HepG2 (cell line): ENCODE data around the gene ORMDL3. TPM values are rescaled to one million over a fixed set of nuclear protein-coding genes. Genes with fewer than 3 reads are reported as not detected.

ENCODE experiments used
- ATAC-seq: fragments of 200-7000 bp; cut with Tn5 transposase; 3 replicates; pipeline ENCODE4 v1.9.1; 2020; ENCODE audit warnings: mild to moderate bottlenecking, moderate library complexity
- BruUV-seq: library from RNA; stranded (reverse); fragments of 400-500 nt; replicated peaks from 2 replicates; lab custom pipeline; 2021; lab: Mats Ljungman, UMichigan
- CTCF ChIA-PET: fragments of 300-600 bp; formaldehyde crosslinking; extraction: SDS; loops from one replicate; lab custom pipeline; 2021; ENCODE audit warnings: low total read pairs, inconsistent platforms, low intra/inter-chr PET ratio; lab: Yijun Ruan, JAX
- POLR2A ChIA-PET: fragments of 350-600 bp; sonication (Branson Sonifier 250); formaldehyde crosslinking; loops from one replicate; lab custom pipeline; 2020; ENCODE audit warnings: antibody characterized with exemption, inconsistent platforms; lab: Yijun Ruan, JAX
- DNase-seq: peaks from one replicate; pipeline ENCODE4 v3.0.0-alpha.2; 2015; ENCODE audit warnings: low spot score
- FAIRE-seq: peaks from 3 replicates; lab custom pipeline; 2011; peaks lifted over from hg19 to GRCh38; lab: Jason Lieb, UNC
- H2AFZ ChIP-seq: one replicate; pipeline ENCODE4 v1.6.1; 2011; ENCODE audit warnings: low read length, inconsistent platforms
- H3K27ac ChIP-seq: fragments of 300-600 bp; 3 replicates; pipeline ENCODE4 v1.8.0; 2011; ENCODE audit warnings: mixed run types, mild to moderate bottlenecking, mixed read lengths, low read length, inconsistent platforms; ENCODE audit not compliant: insufficient read depth; ENCODE audit errors: extremely low read length
- H3K27me3 ChIP-seq, 2 experiments: fragments of 200-600 bp in 1 of 2; 2 replicates in 1 of 2; 3 replicates in 1 of 2; pipeline versions ENCODE4 v1.6.0 to v1.8.0; 2011; ENCODE audit warnings: low read length in 2 of 2, mild to moderate bottlenecking in 2 of 2, moderate library complexity in 2 of 2, inconsistent platforms in 1 of 2; ENCODE audit not compliant: insufficient read depth in 2 of 2, control insufficient read depth in 1 of 2
- H3K36me3 ChIP-seq, 2 experiments: fragments of 200-600 bp in 1 of 2; replicated peaks in 1 of 2; 2 replicates in 1 of 2; 3 replicates in 1 of 2; pipeline versions ENCODE4 v1.5.1 to v1.8.0; 2011; ENCODE audit warnings: low read length in 2 of 2, inconsistent platforms in 1 of 2; ENCODE audit not compliant: insufficient read depth in 2 of 2, control insufficient read depth in 1 of 2
- H3K4me1 ChIP-seq: 2 replicates; pipeline ENCODE4 v1.5.1; 2012; ENCODE audit warnings: low read length, inconsistent platforms; ENCODE audit not compliant: insufficient read depth
- H3K4me2 ChIP-seq: 2 replicates; pipeline ENCODE4 v1.6.0; 2011; ENCODE audit warnings: low read depth, low read length, inconsistent platforms
- H3K4me3 ChIP-seq, 3 experiments: fragments of 200-600 bp in 1 of 3; sonication (generic), shearing (Covaris generic) in 1 of 3; replicated peaks in 1 of 3; 2 replicates each; pipeline ENCODE4 v1.5.1; 2011 to 2016; ENCODE audit warnings: low read length in 3 of 3, inconsistent platforms in 2 of 3, low read depth in 2 of 3, mild to moderate bottlenecking in 2 of 3, control low read depth in 1 of 3, mixed read lengths in 1 of 3; ENCODE audit not compliant: insufficient read depth in 1 of 3
- H3K79me2 ChIP-seq: one replicate; pipeline ENCODE4 v1.6.1; 2011; ENCODE audit warnings: low read length, inconsistent platforms; ENCODE audit not compliant: insufficient read depth
- H3K9ac ChIP-seq: 2 replicates; pipeline ENCODE4 v1.6.0; 2011; ENCODE audit warnings: mild to moderate bottlenecking, low read depth, low read length, inconsistent platforms; ENCODE audit not compliant: insufficient read depth
- H3K9me3 ChIP-seq: 2 replicates; pipeline ENCODE4 v1.5.1; 2012; ENCODE audit warnings: mild to moderate bottlenecking, low read length
- H4K20me1 ChIP-seq: 2 replicates; pipeline ENCODE4 v1.6.0; 2011; ENCODE audit warnings: inconsistent platforms, mild to moderate bottlenecking, low read length, moderate library complexity; ENCODE audit not compliant: insufficient read depth
- CAMTA2 ChIP-seq: sonication (generic); formaldehyde crosslinking; IDR thresholded peaks from 2 replicates; pipeline ENCODE4 v1.4.0; 2020; ENCODE audit warnings: mild to moderate bottlenecking, missing genetic modification reagents, borderline replicate concordance
- ETV5 ChIP-seq: IDR thresholded peaks from 2 replicates; pipeline ENCODE4 v1.6.1; 2018; ENCODE audit warnings: missing biosample characterization, missing genetic modification reagents, inconsistent platforms, borderline replicate concordance
- ETV6 ChIP-seq: sonication (generic); formaldehyde crosslinking; conservative IDR thresholded peaks from 2 replicates; pipeline ENCODE4 v1.4.0; 2020; ENCODE audit warnings: missing genetic modification reagents
- GABPB1 ChIP-seq: IDR thresholded peaks from 2 replicates; pipeline ENCODE4 v1.6.1; 2016; ENCODE audit warnings: mild to moderate bottlenecking, missing genetic modification reagents, moderate library complexity, missing compliant biosample characterization
- GLI4 ChIP-seq: sonication (generic); formaldehyde crosslinking; IDR thresholded peaks from 2 replicates; pipeline ENCODE4 v1.5.1; 2020; ENCODE audit warnings: missing genetic modification reagents, mild to moderate bottlenecking, moderate library complexity, borderline replicate concordance
- POGZ ChIP-seq: sonication (generic); formaldehyde crosslinking; IDR thresholded peaks from 2 replicates; pipeline ENCODE4 v1.4.0; 2020; ENCODE audit warnings: mild to moderate bottlenecking, missing genetic modification reagents
- SMAD9 ChIP-seq: sonication (generic); formaldehyde crosslinking; IDR thresholded peaks from 2 replicates; pipeline ENCODE4 v1.5.1; 2020; ENCODE audit warnings: mild to moderate bottlenecking, missing genetic modification reagents
- SNAI1 ChIP-seq: sonication (generic); formaldehyde crosslinking; IDR thresholded peaks from 2 replicates; pipeline ENCODE4 v1.5.0; 2020; ENCODE audit warnings: mild to moderate bottlenecking, missing genetic modification reagents, borderline replicate concordance
- SNAPC5 ChIP-seq: sonication (generic); formaldehyde crosslinking; IDR thresholded peaks from 2 replicates; pipeline ENCODE4 v1.8.1; 2023; ENCODE audit warnings: mild to moderate bottlenecking, missing genetic modification reagents, borderline replicate concordance
- ZFP82 ChIP-seq: sonication (generic); formaldehyde crosslinking; IDR thresholded peaks from 2 replicates; pipeline ENCODE4 v1.5.1; 2020; ENCODE audit warnings: mild to moderate bottlenecking, missing genetic modification reagents, borderline replicate concordance
- ZNF232 ChIP-seq: sonication (generic); formaldehyde crosslinking; IDR thresholded peaks from 2 replicates; pipeline ENCODE4 v1.4.0; 2020; ENCODE audit warnings: missing genetic modification reagents, borderline replicate concordance
- ZNF274 ChIP-seq: sonication (generic); formaldehyde crosslinking; IDR thresholded peaks from 2 replicates; pipeline ENCODE4 v1.5.1; 2020; ENCODE audit warnings: mild to moderate bottlenecking, missing genetic modification reagents
- ZNF446 ChIP-seq: sonication (generic); formaldehyde crosslinking; IDR thresholded peaks from 2 replicates; pipeline ENCODE4 v1.5.0; 2020; ENCODE audit warnings: mild to moderate bottlenecking, missing genetic modification reagents
- ZNF552 ChIP-seq: sonication (generic); formaldehyde crosslinking; IDR thresholded peaks from 2 replicates; pipeline ENCODE4 v1.9.0; 2022; ENCODE audit warnings: missing genetic modification reagents, mild to moderate bottlenecking, borderline replicate concordance
- ZNF703 ChIP-seq: sonication (generic); formaldehyde crosslinking; IDR thresholded peaks from 2 replicates; pipeline ENCODE4 v1.5.1; 2020; ENCODE audit warnings: missing genetic modification reagents, mild to moderate bottlenecking, moderate library complexity, borderline replicate concordance
- ZSCAN31 ChIP-seq: sonication (generic); formaldehyde crosslinking; IDR thresholded peaks from 2 replicates; pipeline ENCODE4 v1.5.0; 2020; ENCODE audit warnings: low read depth, mild to moderate bottlenecking, missing genetic modification reagents
- WGBS: methylation state at CpG from one replicate; pipeline ENCODE4 v1.1.6; 2017; ENCODE audit warnings: low lambda C conversion rate; 5-methylcytosine and 5-hydroxymethylcytosine counted together
- in situ Hi-C: cut with HindIII; loops from 2 replicates; pipeline ENCODE4 v1.10.0; 2017; ENCODE audit warnings: low pct_unique_long_range_greater_than_20kb; ENCODE audit not compliant: extremely low pct_ligation_motif_present
- intact Hi-C: fragments of 100-400 bp; cut with micrococcal nuclease; formaldehyde crosslinking; loops from one replicate; pipeline ENCODE4 v1.10.0; 2022; ENCODE audit not compliant: unreplicated experiment
- polyA plus RNA-seq, 8 experiments: library from polyadenylated mRNA; depleted of rRNA in 3 of 8; stranded (reverse) in 7 of 8; unstranded in 1 of 8; fragments of >200 nt; fragmentation: Illumina TruSeq in 4 of 8; extraction: Trizol in 4 of 8; gene quantifications; 2 replicates each; pipeline versions ENCODE4 v1.2.1 to v1.2.3, GENCODE V29; 2011 to 2016; ENCODE audit warnings: low read depth in 4 of 8, missing spikeins in 1 of 8, mixed read lengths in 1 of 8; ENCODE audit not compliant: insufficient read depth in 1 of 8
- total RNA-seq, 5 experiments: library from RNA; depleted of rRNA; stranded (reverse); fragments of >200 nt; fragmentation: Illumina TruSeq; extraction: Trizol; gene quantifications; 2 replicates each; pipeline ENCODE4 v1.2.3, GENCODE V29; 2016; ENCODE audit warnings: low read depth in 1 of 5
- TF ChIP-seq, protein P1 (sequence below): sonication (generic); formaldehyde crosslinking; IDR thresholded peaks from 2 replicates; pipeline ENCODE4 v1.5.0; 2020; ENCODE audit warnings: mild to moderate bottlenecking, missing genetic modification reagents, borderline replicate concordance
- TF ChIP-seq, protein P2 (sequence below): sonication (generic); formaldehyde crosslinking; IDR thresholded peaks from 2 replicates; pipeline ENCODE4 v1.5.1; 2020; ENCODE audit warnings: missing genetic modification reagents, mild to moderate bottlenecking, borderline replicate concordance

Gene ORMDL3
- total and polyA plus RNA-seq, 2 of the 13 experiments (the other 11 are each of a cell fraction or from before 2014, with no cell fraction given), result 181 to 384 TPM

DNA sequence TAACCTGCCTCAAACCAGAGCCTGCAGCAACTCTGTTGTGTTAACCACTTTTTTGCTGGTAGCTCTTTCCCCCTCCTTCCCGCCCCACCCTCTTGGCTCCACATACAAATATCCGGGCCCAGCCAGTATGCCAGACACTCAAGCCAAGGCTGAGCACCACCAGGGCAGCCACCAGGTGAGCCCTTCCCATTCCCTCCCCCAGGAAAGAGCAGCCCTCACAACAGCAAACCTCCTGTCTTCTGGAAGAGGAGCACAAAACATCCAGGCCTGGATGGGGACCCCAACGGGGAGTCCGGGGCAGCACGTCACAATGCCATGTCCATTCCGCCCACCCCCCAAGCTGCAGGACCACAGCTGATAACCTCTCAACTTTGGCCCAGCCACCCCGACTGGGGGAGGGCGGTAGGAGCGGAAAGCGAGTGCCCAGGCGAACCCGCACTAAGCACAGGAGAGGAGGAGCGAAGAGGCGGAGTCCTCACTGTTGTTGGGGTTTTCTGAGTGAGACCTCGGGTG lies 757 bp downstream of the ORMDL3 start (continued):
- TF ChIP-seq ETV5 (CRISPR knock-in tag) (peak; percentile 58; the same call in 1 of the 2 replicates), POGZ (CRISPR knock-in tag) (no peak), ZNF274 (CRISPR knock-in tag) (peak; percentile 79)

DNA sequence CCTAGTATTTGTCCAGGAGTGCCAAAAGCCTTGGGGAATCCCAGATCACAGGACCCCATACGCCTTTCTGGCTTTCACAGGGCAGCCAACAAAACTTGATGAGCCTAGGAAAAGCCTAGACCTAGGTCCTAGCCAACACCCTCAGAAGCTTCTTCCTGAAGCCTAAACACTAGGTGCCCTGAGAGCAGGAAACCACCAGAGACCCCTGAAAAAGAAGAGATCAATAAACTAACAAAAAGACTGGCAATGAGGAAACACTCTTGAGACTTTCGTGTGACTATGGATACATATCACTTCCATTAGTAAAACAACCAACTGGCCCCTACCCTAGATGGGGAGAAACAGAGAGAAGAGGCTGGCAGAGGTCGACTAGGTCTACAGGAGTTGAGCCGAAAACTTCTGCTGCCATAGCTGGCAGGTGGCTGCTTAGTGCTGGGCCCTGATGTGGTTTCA lies 1.2 kb downstream of the ORMDL3 start:
- in situ Hi-C loops, result no loop called here
- Histone ChIP-seq H3K9me3 (no peaks in the 10 kb centered on the region), H3K79me2 (peaks cover 50% of the 10 kb centered on the region), H3K36me3 (peaks cover 23 to 26% of the 10 kb centered on the region in 2 experiments), H3K9ac (peak overlapping the region; percentile 90), H3K27ac (peak overlapping the region; percentile 93), H3K4me2 (peak overlapping the region; percentile 97), H3K27me3 (no peaks in the 10 kb centered on the region; a peak in 1 of 5 replicates), H2AFZ (no peak overlapping the region), H3K4me1 (peaks cover 77% of the 10 kb centered on the region), H3K4me3 (peak overlapping the region; percentile 72 to 96 (median 90)), H4K20me1 (peaks cover 7% of the 10 kb centered on the region; the same call in 1 of the 2 replicates)
- no TSS peak for BruUV-seq
- 0 out of 2 replicates have a peak, but pooled peaks have one; percentile 38 for TF ChIP-seq ZNF446 (CRISPR knock-in tag)
- 0 out of 2 replicates have a peak, but pooled peaks have one; percentile 14 for TF ChIP-seq ZNF703 (CRISPR knock-in tag)
- 0 out of 2 replicates have a peak, but pooled peaks have one; percentile 29 for TF ChIP-seq SNAPC5 (CRISPR knock-in tag)
- TF ChIP-seq CAMTA2 (CRISPR knock-in tag), result 0 out of 2 replicates have a peak, but pooled peaks have one; percentile 26
- 0 out of 2 replicates have a peak, but pooled peaks have one; percentile 34 for TF ChIP-seq ZNF552
- 0 out of 2 replicates have a peak, but pooled peaks have one; percentile 23 for TF ChIP-seq ZFP82 (CRISPR knock-in tag)
- TF ChIP-seq GLI4 (CRISPR knock-in tag), result 0 out of 2 replicates have a peak, but pooled peaks have one; percentile 28
- 0 out of 2 replicates have a peak, but pooled peaks have one; percentile 6 for TF ChIP-seq SMAD9 (CRISPR knock-in tag)
- no peak for TF ChIP-seq ZSCAN31
- no peak for TF ChIP-seq GABPB1 (CRISPR knock-in tag)
- TF ChIP-seq, protein P1, sequence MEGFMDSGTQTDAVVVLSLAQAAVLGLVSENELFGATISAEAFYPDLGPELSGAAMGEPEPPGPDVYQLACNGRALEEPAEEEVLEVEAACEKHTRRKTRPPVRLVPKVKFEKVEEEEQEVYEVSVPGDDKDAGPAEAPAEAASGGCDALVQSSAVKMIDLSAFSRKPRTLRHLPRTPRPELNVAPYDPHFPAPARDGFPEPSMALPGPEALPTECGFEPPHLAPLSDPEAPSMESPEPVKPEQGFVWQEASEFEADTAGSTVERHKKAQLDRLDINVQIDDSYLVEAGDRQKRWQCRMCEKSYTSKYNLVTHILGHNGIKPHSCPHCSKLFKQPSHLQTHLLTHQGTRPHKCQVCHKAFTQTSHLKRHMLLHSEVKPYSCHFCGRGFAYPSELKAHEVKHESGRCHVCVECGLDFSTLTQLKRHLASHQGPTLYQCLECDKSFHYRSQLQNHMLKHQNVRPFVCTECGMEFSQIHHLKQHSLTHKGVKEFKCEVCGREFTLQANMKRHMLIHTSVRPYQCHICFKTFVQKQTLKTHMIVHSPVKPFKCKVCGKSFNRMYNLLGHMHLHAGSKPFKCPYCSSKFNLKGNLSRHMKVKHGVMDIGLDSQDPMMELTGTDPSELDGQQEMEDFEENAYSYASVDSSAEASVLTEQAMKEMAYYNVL (CRISPR knock-in tag), result 0 out of 2 replicates have a peak, but pooled peaks have one; percentile 12
- TF ChIP-seq, protein P2, sequence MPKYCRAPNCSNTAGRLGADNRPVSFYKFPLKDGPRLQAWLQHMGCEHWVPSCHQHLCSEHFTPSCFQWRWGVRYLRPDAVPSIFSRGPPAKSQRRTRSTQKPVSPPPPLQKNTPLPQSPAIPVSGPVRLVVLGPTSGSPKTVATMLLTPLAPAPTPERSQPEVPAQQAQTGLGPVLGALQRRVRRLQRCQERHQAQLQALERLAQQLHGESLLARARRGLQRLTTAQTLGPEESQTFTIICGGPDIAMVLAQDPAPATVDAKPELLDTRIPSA (CRISPR knock-in tag), result no peak
- peak; percentile 68; the same call in 1 of the 2 replicates for TF ChIP-seq SNAI1 (CRISPR knock-in tag)
- TF ChIP-seq ZNF232 (CRISPR knock-in tag), result peak; percentile 1; the same call in 1 of the 2 replicates
- no peak for TF ChIP-seq ETV6
- ATAC-seq (no peak), FAIRE-seq (no peak), DNase-seq (no peak)
- CTCF ChIA-PET, result no interaction called here
- POLR2A ChIA-PET, result interaction anchor here (0.6 to 5.3 kb wide), 15 partner anchors 8 to 223 kb away, joined by 3 to 47 read pairs (median 4); partner anchors contain the start of genes GSDMB and PSMD3
- intact Hi-C loops, result loop anchor here (2.0 to 10.0 kb wide), 2 partner anchors 55 to 179 kb away; partner anchors contain the start of genes NR1D1 and PSMD3
- 17% methylated on average over 4 of the region's 4 CpGs for WGBS
